HG03139 (cell line): ENCODE data around the gene GRIN3A.

Source experiments
- ATAC-seq: cut with Tn5 transposase; IDR thresholded peaks from one replicate; pipeline ENCODE4 v1.9.1; 2021; ENCODE audit not compliant: unreplicated experiment

The GRIN3A gene

DNA sequence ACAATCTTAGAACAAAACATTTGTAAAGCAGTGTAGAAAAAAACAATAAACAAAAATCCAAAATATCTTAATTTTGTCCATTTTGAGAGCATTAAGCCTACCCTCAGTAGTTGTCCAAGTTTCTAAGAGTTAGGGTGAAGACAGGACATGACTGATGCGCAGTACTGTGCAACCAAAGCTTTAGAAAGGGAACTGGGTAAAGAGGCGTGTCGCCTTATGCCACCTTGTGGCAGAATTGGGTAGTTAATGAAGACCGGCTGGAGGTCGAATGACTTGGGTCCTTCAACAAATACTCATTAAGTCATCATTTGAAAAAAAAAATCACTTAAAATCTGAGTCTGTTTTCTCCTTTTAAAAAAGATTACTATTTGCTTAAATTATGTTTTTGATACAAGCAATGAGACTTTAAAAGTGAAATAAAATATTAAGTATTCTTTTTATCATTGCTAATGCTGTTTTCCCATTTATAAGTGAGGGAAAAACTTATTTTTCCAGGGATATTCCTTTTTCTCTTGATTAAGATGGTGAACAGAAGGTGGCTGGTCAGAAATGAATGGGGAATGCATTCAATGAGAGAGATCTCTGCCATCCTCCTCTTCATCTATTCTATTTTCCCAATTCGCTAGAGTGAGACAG lies 208.3 kb downstream of the GRIN3A start:
- ATAC-seq: peak; percentile 42

DNA sequence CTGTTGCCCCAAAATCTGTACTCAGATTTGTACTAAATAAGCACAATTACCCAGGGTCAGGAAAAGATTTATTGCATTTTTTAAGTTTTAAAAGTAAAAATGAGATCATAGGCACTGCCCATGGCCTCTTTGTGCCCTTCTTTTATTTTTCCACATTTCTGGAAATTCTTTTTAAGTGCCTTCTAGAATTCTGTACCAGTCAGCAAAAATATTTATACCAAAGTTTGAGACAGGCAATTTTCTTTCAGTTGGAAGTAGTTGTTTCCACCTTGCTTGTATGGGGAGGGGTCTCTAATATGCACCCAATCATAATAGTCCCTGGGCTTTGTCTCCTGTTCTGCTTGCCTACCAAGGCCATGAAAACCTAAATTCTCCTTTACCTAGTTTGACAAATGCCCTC lies 210.4 kb downstream of the GRIN3A start:
- ATAC-seq: no peak

DNA sequence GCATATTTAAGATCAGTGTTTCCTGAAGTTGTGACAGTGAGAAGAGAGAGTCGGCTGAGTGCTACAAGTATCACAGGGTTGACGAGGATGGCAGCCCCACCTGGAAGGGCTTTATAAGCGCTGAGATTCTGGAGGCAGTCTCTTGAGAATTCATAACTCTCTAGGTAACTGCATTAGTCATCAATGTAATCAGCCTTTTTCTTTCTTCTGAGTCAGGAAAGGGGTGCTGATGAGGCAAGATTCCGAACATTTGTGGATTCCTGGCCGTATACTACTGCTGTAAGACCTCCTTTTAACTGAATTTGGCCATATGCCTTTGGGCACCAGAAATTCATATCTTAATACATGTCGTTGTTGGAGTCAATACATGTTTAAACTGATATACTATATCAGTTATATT lies 211.4 kb downstream of the GRIN3A start:
- no peak for ATAC-seq

DNA sequence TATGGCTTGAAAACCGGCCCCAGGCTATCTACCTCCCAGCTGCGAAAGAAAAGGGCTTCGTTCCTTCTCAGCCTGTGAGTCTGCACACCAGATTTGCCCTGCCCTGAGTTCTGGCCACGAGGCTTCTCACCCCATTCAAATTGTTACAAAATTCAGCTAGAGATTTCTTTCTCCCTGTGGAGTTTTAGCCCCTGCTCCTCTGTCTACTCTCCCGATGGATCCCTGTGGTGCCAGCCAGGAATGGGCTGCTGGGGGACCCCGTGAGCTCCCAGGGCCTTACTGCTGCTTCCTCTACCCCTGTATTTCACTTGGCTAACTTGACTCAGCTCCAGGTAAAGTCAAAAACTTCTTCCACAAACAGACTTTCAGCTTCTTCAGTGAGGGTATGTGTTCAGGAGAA lies 214.1 kb downstream of the GRIN3A start:
- no peak for ATAC-seq
